ENCODE data around the gene AKR1C2.
"Not testable (repeated sequence)": the region's sequence is repeated elsewhere in the genome, so short reads cannot be mapped to it uniquely, and the experiment has no call there.

The AKR1C2 gene

DNA sequence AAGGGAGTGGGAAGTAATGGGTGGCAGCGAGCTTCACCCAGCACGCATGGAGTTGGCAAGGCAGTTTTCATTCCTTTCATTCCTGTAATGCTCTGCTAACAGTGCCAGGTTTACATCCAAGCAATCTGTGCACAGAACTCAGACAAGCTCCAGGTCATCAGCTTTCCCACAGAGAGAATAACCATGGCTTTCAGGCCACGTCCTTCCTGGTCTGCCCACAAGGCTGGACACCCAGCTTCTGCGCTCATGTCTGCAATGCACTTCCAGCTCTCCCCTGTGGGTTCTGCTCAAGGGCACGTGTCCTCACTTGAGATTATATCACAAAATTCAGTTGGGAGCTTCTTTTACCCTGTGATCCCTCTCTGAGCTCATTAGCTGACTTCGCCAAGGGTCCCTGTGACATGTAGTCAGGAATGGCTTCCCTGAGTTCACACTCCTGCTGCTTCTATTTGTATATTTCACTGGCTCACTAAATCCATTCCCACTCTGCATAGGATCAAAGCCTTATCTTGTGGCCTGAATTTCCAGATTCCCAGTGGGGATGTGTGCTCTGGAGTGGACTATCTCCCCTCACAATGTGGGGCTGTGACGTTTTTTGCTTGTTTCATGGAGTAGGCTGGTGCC lies 18.6 kb downstream of the AKR1C2 start:
- DNase-seq: no peak

DNA sequence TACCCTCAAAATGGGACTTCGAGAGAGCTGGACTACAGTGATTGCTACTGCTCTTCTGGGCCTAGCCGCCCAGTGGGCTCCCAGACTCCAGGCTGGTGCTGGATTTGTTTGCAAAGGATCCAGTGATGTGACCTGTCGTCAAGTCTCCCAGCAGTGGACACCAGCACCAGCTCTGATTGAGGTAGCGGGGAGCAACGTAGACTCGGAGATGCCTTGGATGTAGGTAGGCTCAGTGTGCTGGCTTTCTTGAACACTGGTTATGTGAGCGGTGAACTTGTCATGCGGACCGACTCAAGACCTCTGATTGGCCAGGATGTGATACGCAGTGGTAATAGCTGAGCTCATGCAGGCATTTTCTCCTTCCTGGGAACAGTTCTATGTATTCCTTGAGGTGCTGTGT lies 19.4 kb downstream of the AKR1C2 start:
- DNase-seq: no peak

DNA sequence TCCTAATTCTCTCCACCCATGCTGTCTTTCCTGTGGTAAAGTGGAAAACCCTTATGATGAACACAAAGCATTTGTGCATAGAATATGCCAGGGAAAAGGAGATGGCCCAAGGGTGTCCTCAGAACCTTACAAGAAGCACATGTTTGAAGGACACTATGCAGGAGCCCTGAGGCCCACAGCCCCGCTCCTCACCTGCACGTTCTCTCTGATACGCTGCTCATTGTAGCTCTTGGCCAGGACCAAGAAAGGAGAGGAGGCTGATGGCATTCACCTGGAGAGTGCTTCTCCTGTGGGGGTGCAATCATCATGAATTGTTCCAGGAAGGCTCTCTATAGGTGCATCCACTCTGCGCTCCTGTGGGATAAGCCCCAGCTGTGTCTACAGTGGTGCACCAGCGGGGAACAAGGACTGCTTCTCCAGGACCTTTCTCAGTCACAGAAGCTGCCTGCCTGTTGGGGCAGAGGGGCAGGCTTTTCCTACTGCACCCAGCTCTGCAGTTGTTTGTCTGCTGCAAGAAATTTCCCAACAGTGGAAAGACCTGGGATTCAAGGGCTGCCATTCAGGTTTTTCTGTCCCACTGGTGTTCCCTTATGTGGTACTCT lies 19.9 kb downstream of the AKR1C2 start:
- DNase-seq: no peak

GRCh38 chr10:4982764-4983226 lies 20.9 kb downstream of the AKR1C2 start:
- no peak for DNase-seq

GRCh38 chr10:4981722-4982471 lies 21.8 kb downstream of the AKR1C2 start:
- DNase-seq: peak; percentile 34

DNA sequence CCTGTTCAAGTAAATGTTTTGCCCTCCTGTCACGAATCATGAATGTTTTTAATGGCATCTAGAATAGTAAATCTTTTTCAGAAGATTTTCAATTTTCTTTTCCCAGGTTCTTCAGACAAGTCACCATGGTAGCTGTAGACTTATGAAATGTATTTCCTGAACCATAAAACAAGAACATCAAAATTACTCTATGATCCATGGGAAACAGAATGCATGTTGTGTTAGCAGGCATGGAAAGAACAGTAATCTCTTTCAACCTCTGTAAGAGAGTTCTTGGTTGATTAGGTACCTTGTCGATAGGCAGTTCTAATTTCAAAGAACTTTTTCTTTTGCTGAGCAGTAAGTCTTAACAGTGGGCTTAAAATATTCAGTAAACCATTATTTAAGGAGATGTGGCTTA lies 22.9 kb downstream of the AKR1C2 start:
- no peak for DNase-seq

GRCh38 chr10:4978870-4979269 lies 24.8 kb downstream of the AKR1C2 start:
- no peak for DNase-seq

DNA sequence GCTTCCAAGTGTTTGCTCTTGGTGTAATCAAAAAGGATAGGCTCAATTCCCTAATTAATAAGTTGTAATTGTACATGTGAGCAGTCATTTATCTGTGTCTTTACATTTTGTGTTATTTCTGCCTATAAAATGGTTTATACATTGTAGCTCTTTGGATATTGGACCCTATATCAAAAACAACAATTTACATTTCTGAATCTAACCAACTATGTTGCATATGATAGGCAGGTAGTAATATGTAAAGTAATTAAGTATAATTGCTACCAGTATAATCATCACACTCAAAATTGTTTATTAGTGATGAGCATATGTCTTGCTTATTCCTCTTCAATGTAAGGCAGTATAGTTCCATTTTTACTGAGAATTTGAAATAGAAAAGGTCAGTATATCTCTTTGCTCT lies 26.6 kb downstream of the AKR1C2 start:
- DNase-seq: no peak

DNA sequence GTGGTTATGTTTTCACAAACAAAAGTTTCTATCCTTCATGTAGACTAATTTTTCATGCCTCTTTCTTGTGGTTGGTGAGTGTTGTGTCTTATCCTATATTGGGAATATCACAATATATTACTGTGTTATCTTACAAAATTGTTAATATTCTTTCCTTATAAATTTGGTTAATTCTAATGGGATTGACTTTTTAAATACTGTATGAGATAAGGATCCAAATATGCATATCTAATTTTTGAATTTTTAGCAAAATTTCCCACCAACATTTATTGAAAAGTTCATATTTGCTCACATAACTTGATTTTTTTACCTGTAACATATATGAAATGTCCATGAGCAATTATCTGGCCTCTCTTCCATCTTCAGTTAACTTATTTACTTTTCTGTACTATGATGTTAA lies 29.3 kb downstream of the AKR1C2 start:
- not testable (repeated sequence) for DNase-seq

DNA sequence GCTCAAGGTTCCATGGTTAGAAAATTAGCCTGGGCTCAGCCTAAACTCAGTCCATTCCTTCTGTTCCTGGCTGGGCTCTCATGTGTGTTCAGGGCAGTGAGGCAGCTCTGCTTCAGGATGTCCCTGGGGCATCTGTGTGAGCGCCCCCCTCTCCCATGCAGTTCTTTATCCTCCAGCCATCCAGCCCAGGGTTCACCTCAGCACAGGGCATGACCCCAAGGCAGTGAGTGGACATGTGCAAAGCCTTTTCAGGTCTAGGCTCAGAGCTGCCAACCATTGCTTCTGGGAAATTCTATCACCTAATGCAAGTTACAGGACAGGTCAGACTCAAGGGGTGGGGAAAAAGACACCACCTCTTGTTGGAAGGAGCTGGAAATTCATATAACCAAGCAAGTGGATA lies 30.4 kb downstream of the AKR1C2 start:
- DNase-seq: not testable (repeated sequence)

- DNase-seq: not testable (repeated sequence)
Observed at GRCh38 chr10:4972369-4973142, 31.1 kb downstream of the AKR1C2 start.

GRCh38 chr10:4970362-4970761 lies 33.3 kb downstream of the AKR1C2 start:
- DNase-seq: not testable (repeated sequence)

GRCh38 chr10:4969289-4969688 lies 34.4 kb downstream of the AKR1C2 start:
- DNase-seq: not testable (repeated sequence)

GRCh38 chr10:4967189-4967588 lies 36.5 kb downstream of the AKR1C2 start:
- DNase-seq: not testable (repeated sequence)

DNA sequence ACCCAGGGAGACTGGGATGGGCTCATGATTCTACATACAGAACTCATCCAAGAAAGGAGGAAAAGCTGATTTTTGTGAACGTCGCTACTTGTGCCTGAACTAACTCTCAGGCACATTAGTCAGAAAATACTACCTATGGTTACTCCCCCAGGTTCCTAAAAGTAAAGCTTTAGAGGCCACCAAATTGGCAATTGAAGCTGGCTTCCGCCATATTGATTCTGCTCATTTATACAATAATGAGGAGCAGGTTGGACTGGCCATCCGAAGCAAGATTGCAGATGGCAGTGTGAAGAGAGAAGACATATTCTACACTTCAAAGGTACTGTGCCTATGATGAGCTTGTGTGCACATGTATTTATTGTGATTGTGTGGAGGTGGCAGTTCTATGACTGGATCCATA lies 37.9 kb downstream of the AKR1C2 start:
- not testable (repeated sequence) for DNase-seq

- not testable (repeated sequence) for DNase-seq
Observed at GRCh38 chr10:4963815-4964154, 39.9 kb downstream of the AKR1C2 start.

DNA sequence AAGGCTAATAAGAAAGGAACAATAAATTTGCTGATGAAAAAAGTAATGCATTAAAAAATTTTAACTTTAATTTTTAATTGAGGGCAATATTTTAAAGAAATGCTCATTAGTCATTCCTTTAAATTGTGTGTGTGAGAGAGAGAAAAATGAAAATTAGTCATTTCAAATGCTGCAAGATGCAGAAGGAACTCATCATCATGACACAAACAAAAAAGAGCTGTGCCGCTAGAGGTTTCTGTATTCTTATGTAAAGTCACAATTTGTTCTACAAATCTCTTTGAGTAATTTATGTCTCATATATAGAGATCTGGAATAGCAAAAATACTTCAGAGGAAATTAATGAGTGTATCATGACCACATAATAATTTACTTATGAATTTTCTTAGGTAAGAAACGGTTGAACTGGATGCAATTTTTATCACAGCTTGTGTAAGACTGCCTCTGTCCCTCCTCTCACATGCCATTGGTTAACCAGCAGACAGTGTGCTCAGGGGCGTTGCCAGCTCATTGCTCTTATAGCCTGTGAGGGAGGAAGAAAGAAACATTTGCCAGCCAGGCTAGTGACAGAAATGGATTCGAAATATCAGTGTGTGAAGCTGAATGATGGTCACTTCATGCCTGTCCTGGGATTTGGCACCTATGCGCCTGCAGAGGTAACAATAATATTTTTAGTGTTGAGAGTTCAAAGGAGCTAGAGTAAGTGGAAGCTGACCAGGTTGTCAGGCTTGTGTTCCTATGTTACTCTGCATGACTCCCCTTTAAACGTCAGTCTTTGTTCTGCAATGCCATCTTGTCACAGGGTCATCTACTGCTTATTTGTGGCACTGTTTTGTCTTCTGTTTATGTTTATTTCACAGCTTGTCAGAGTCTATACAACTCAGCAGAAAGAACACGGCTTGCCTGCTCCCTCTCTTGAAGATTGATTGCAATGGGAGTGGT lies 40.5 kb downstream of the AKR1C2 start, which contains the start of gene AKR1C1:
Gene AKR1C1 (plus strand): TSS at position 540 of the 939 bp plus-strand sequence. CDS start 30 bp downstream, at position 570.
- DNase-seq: not testable (repeated sequence)

GRCh38 chr10:4962308-4962707 lies 41.3 kb downstream of the AKR1C2 start:
- DNase-seq: not testable (repeated sequence)

GRCh38 chr10:4961558-4961957 lies 42.1 kb downstream of the AKR1C2 start:
- DNase-seq: not testable (repeated sequence)

DNA sequence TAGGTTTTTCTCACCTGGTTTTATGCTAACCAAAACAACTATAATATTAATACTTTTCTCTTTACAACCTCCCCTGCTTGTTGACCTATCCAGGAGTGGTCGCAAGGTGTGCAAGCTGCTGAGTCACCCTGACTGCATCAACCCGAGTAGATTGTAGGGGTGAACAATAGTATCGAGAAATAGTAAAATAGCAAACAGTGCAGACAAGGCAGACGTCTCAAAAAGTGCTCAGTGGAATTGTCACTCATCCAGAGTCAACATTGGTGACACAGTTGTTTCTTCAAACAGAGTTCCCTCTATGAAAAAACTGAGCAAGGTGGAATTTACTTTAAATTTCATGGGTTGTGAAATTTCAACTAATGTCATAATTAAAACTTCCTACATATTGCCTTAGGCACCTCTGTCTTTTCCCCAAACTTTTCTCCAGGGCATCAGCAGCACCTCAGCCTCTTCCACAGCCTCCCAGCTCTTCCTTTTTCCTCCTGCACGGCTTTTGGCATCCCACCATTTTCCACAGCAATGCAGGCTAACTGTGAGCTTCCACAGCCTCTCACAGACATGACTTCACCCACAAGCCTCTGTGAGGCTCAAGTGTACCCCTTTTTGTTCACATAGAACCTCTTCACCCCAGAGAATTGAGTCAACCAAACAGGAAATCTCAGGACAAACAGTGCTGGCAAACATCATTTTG lies 46.6 kb downstream of the AKR1C2 start:
- DNase-seq: not testable (repeated sequence)

DNA sequence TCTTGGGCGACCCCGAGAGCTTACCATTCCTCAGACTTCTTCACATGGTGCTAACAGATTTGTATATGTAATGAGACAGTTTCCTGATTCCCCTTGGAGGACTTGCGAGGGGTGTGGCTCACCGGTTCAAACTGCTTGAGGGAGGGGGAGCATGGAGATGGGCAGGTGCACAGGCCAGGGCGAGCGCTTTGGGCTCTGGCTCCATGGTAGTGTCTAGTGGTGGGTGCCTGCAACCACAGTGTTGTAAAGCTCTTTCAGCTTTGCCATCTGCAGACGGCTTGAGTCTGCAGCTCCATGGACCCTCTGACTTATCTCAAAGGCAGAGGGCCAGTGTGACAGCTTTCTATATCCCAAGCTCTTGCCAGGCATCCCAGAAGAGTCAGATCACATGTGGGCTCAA lies 47.6 kb downstream of the AKR1C2 start:
- DNase-seq: not testable (repeated sequence)
